MCF 10A (cell line): Measurements from ENCODE around the gene PTK6. TPM values are rescaled to one million over a fixed set of nuclear protein-coding genes. Genes with fewer than 3 reads are reported as not detected.

ENCODE experiments used
- BruUV-seq: library from RNA; stranded (reverse); fragments of 400-500 nt; replicated peaks from 2 replicates; lab custom pipeline; 2021; lab: Mats Ljungman, UMichigan
- CTCF ChIA-PET: fragments of 300-600 bp; sonication (Branson Sonifier 250); formaldehyde crosslinking; extraction: SDS; loops from one replicate; lab custom pipeline; 2021; ENCODE audit warnings: antibody characterized with exemption, inconsistent platforms; lab: Yijun Ruan, JAX
- POLR2A ChIA-PET: fragments of 300-600, 350-650 bp; sonication (Branson Sonifier 250); formaldehyde crosslinking; extraction: SDS; loops from one replicate; lab custom pipeline; 2020; ENCODE audit warnings: antibody characterized with exemption, inconsistent platforms; lab: Yijun Ruan, JAX
- DNase-seq: peaks from one replicate; pipeline ENCODE4 v3.0.0-alpha.2; 2018; ENCODE audit not compliant: unreplicated experiment
- H3K27ac Mint-ChIP-seq: one replicate; pipeline ENCODE4 v1.8.0; 2022; ENCODE audit warnings: mild to moderate bottlenecking, low read depth, mixed read lengths; ENCODE audit not compliant: unreplicated experiment
- H3K27me3 Mint-ChIP-seq: one replicate; pipeline ENCODE4 v1.8.0; 2022; ENCODE audit warnings: mixed read lengths; ENCODE audit not compliant: insufficient read depth, unreplicated experiment
- H3K36me3 Mint-ChIP-seq: one replicate; pipeline ENCODE4 v1.8.0; 2022; ENCODE audit warnings: mild to moderate bottlenecking, moderate library complexity, mixed read lengths; ENCODE audit not compliant: insufficient read depth, unreplicated experiment
- H3K4me1 Mint-ChIP-seq: one replicate; pipeline ENCODE4 v1.8.0; 2022; ENCODE audit warnings: mixed read lengths; ENCODE audit not compliant: insufficient read depth, unreplicated experiment
- H3K4me3 Mint-ChIP-seq: one replicate; pipeline ENCODE4 v1.8.0; 2022; ENCODE audit warnings: mild to moderate bottlenecking, moderate library complexity, mixed read lengths; ENCODE audit not compliant: unreplicated experiment
- H3K9me3 Mint-ChIP-seq: one replicate; pipeline ENCODE4 v1.8.0; 2022; ENCODE audit warnings: mixed read lengths; ENCODE audit not compliant: unreplicated experiment
- intact Hi-C: fragments of 100-400 bp; cut with micrococcal nuclease; formaldehyde crosslinking; loops from 2 replicates; pipeline ENCODE4 v1.14.1; 2022
- total RNA-seq: library from RNA; stranded (reverse); gene quantifications from 2 replicates; pipeline ENCODE4 v1.2.3, GENCODE V29; 2022
- TF ChIP-seq, protein P1 (sequence below): fragments of 200-600 bp; IDR thresholded peaks from one replicate; pipeline ENCODE4 v1.8.0; 2022; ENCODE audit warnings: antibody characterized with exemption, mild to moderate bottlenecking; ENCODE audit not compliant: unreplicated experiment

Gene PTK6
- total RNA-seq, 1 experiment from 2014 or later = 4.4 TPM

DNA sequence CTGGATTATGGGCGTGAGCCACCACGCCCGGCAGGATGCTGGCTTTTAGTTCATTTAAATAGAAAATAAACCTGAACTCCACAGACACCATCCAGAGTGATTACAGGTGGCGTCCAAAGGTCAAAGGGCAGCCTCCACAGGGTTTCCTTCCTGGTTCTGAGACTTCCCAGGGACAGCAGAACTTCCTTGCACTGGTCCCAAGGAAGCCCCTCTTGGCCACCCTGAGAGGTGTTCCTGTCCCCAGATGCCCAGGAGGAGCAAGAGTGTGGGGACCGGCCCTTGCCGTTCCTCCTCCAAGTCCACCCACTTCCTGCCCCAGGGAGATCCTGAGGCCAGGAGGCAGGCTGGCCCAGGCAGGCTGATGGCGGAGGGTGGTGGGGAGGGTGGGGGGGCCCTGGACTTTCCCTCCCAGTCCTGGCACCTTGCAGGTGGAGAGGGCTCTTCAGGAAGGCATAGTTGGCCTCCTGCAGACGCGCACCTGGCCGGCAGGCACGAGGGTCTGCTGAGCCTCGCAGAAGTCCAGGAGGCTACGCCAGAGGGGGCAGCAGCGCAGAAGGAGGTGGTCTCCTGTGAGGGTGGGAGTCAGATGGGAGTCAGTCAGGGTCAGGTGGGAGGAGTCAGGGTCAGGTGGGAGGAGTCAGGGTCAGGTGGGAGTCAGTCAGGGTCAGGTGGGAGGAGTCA is 21.8 kb upstream of the PTK6 start:
- Mint-ChIP-seq H3K27ac (no peak overlapping the region), H3K9me3 (no peaks in the 10 kb centered on the region), H3K36me3 (no peaks in the 10 kb centered on the region), H3K4me3 (no peak overlapping the region), H3K27me3 (no peaks in the 10 kb centered on the region), H3K4me1 (no peaks in the 10 kb centered on the region)
- ChIA-PET CTCF (interaction anchor here (0.9 kb wide), 1 partner anchor 227 kb away, joined by 3 read pairs; no protein-coding TSS in a partner anchor), POLR2A (no interaction called here)
- DNase-seq = no peak
- TF ChIP-seq, protein P1, sequence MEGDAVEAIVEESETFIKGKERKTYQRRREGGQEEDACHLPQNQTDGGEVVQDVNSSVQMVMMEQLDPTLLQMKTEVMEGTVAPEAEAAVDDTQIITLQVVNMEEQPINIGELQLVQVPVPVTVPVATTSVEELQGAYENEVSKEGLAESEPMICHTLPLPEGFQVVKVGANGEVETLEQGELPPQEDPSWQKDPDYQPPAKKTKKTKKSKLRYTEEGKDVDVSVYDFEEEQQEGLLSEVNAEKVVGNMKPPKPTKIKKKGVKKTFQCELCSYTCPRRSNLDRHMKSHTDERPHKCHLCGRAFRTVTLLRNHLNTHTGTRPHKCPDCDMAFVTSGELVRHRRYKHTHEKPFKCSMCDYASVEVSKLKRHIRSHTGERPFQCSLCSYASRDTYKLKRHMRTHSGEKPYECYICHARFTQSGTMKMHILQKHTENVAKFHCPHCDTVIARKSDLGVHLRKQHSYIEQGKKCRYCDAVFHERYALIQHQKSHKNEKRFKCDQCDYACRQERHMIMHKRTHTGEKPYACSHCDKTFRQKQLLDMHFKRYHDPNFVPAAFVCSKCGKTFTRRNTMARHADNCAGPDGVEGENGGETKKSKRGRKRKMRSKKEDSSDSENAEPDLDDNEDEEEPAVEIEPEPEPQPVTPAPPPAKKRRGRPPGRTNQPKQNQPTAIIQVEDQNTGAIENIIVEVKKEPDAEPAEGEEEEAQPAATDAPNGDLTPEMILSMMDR = no peak
- no TSS peak for BruUV-seq
- intact Hi-C loops = no loop called here

DNA sequence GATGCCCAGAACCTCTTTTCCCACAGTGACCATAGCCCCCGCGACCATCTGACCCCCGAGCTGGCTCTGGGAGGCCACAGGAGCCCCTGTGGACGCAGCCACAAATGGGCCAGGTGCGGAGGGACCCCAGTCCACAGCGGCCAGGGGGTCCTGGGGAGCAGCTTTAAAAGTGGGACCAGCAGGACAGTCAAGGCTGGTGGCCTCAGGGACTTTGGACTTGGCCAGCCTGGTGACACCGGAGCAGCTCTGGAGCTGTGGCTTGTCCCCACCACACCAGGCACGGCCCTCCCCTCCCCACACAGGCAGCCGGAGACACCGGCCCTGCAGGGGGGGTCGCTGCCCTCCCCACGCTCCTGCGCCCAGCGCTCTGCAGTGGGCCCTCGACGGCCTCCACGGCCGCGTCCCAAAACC is 20.3 kb upstream of the PTK6 start:
- no peak overlapping the region for H3K27ac Mint-ChIP-seq
- H3K4me1 Mint-ChIP-seq = no peaks in the 10 kb centered on the region
- CTCF ChIA-PET = interaction anchor here (0.6 to 0.8 kb wide), 2 partner anchors 20 to 21 kb away, joined by 4 to 5 read pairs; partner anchors contain the start of gene PTK6
- no peaks in the 10 kb centered on the region for H3K36me3 Mint-ChIP-seq
- H3K4me3 Mint-ChIP-seq = no peak overlapping the region
- no peaks in the 10 kb centered on the region for H3K27me3 Mint-ChIP-seq
- DNase-seq = no peak
- TF ChIP-seq, protein P1 = no peak
- no TSS peak for BruUV-seq
- no peaks in the 10 kb centered on the region for H3K9me3 Mint-ChIP-seq
- intact Hi-C loops = no loop called here
- POLR2A ChIA-PET = no interaction called here

DNA sequence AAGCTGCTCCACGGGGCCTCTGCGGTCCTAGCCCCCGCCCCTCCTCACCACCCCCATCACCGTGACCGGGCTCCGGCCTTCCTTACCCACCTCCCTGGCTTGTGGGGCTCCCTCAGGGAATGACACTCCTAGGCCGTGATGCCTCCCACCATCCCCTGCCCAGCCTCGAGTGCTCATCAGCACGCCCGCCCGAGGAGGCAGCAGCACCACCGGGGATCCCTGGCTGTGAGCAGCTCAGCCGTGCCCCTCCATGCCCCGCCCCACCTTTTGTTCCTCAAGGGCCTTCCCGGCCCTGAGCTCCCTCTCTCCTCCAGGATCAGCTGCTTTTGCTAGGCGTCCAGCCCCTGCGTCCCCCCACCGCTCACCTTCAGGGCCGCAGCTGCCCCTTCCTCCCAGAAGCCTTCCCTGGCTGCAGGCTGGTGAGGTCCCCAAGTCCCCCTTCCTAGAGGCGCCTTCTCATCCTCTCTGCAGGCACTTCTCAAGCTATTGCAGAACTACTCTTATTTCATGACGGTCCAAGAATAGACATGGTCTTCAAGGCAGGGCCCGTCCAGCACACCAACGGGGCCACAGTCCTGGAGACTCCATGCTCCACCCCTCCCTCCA is 19.8 kb upstream of the PTK6 start:
- H3K27ac Mint-ChIP-seq = no peak overlapping the region
- ChIA-PET CTCF (interaction anchor here (0.6 to 0.8 kb wide), 2 partner anchors 19 to 22 kb away, joined by 4 to 5 read pairs; partner anchors contain the start of gene PTK6), POLR2A (no interaction called here)
- DNase-seq = no peak
- TF ChIP-seq, protein P1 = no peak
- intact Hi-C loops = no loop called here
- BruUV-seq = no TSS peak
- no peaks in the 10 kb centered on the region for H3K4me1 Mint-ChIP-seq
- no peaks in the 10 kb centered on the region for H3K9me3 Mint-ChIP-seq
- H3K27me3 Mint-ChIP-seq = no peaks in the 10 kb centered on the region
- H3K36me3 Mint-ChIP-seq = no peaks in the 10 kb centered on the region
- H3K4me3 Mint-ChIP-seq = no peak overlapping the region

DNA sequence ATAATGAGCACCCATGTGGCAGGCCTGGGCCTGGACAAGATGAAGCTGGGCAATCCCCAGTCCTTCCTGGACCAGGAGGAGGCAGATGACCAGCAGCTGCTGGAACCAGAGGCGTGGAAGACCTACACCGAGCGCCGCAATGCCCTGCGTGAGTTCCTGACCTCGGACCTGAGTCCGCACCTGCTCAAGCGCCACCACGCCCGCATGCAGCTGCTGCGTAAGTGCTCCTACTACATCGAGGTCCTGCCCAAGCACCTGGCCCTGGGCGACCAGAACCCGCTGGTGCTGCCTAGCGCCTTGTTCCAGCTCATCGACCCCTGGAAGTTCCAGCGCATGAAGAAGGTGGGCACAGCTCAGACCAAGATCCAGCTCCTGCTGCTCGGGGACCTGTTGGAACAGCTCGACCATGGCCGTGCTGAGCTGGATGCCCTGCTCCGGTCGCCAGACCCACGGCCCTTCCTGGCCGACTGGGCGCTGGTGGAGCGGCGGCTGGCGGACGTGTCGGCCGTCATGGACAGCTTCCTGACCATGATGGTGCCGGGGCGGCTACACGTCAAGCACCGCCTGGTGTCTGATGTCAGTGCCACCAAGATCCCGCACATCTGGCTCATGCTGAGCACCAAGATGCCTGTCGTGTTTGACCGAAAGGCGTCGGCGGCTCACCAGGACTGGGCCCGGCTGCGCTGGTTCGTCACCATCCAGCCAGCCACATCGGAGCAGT is 18.6 kb upstream of the PTK6 start:
- intact Hi-C loops = no loop called here
- ChIA-PET POLR2A (interaction anchor here (0.7 to 1.9 kb wide), 2 partner anchors 10 to 14 kb away, joined by 3 to 6 read pairs; no protein-coding TSS in a partner anchor), CTCF (no interaction called here)
- no TSS peak for BruUV-seq
- H3K36me3 Mint-ChIP-seq = no peaks in the 10 kb centered on the region
- TF ChIP-seq, protein P1 = no peak
- no peaks in the 10 kb centered on the region for H3K27me3 Mint-ChIP-seq
- H3K4me1 Mint-ChIP-seq = no peaks in the 10 kb centered on the region
- no peak overlapping the region for H3K4me3 Mint-ChIP-seq
- no peak for DNase-seq
- H3K9me3 Mint-ChIP-seq = no peaks in the 10 kb centered on the region
- no peak overlapping the region for H3K27ac Mint-ChIP-seq
